HG03439 (cell line): ENCODE data around the gene RPTOR.

Source experiments
- ATAC-seq: cut with Tn5 transposase; IDR thresholded peaks from one replicate; pipeline ENCODE4 v1.9.1; 2021; ENCODE audit warnings: mild to moderate bottlenecking, moderate library complexity; ENCODE audit not compliant: unreplicated experiment

The RPTOR gene

DNA sequence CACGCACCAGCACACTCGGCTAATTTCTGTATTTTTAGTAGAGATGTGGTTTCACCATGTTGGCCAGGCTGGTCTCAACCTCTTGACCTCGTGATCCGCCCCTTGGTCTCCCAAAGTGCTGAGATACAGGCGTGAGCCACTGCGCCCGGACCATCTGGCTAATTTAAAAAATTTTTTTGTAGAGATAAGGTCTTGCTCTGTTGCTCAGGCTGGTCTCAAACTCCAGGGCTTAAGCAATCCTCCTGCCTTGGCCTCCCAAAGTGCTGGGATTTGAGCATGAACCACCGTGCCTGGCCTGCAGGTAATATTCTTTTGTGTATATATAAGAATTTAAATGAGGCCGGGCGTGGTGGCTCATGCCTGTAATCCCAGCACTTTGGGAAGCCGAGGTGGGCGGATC lies 115.0 kb downstream of the RPTOR start:
- ATAC-seq: no peak

DNA sequence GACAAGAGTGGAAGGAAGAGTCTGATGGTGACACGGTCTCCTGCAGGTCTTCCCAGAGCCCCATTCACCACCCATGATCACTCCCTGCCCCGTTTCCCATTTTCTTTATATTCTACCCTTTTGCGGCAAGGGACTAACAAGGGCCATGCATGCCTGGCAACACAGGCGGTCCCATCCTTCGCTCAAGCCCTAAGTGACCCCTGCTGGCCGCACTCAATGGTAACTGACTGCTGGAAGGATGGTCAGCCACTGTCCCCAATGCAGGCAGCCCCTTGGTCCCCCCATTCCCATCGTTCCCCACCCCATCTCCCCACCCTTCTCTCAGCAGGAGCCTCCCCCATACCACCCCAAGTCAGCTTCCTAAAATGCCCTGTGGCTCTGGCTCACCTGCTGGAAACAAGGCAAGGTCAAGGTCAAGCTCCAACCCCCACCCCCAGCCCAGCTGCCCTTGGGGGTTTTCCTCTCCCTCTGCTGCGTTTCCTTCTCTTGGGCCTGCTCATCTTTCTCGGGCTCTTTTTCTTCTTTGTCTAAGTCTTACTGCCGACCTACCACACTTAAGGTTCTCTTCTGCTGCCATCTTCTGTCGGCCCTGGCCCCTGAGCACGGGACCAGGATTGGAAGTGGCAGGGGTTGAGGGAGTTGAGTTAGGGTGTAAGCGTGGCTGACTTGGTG lies 116.0 kb downstream of the RPTOR start:
- no peak for ATAC-seq

DNA sequence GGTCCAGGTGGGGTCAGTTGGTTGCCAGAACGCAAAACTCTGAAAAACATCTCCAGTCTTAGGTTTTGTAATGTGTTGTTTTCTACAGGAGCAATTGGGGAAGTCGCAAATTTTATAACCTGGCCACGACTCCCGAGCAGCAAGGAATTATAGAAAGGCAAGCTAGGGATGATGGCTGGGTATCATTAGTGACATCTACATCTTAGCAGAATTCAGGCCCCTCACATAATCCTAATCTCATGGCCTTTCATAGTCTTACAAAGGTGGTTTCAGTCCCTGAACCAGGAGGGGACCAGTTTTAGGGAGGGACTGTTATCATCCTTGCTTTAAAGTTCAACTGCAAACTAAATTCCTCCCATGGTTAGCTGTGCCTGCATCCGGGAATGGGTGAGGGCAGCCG lies 117.9 kb downstream of the RPTOR start:
- ATAC-seq: no peak

DNA sequence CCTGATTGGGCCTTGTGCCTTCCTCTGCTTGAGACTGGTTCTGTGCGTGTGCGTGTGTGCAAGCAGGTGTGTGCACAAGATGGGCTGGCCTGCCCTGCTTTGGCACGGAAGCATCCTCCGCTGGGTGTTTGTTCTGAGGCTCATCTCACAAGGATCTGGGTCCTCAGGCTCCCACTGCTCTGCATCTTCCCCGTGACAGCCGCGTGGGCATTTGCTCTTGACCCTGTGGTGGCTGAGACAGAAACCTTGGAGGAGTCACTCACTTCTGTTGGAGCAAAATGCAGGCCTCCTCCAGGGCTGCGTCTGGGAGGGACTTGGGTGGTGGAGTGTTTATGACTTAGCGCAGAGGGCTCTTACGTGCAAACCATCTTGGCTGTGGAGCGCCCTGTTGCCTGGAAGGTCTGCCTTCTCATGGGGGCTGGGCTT lies 119.2 kb downstream of the RPTOR start:
- no peak for ATAC-seq

DNA sequence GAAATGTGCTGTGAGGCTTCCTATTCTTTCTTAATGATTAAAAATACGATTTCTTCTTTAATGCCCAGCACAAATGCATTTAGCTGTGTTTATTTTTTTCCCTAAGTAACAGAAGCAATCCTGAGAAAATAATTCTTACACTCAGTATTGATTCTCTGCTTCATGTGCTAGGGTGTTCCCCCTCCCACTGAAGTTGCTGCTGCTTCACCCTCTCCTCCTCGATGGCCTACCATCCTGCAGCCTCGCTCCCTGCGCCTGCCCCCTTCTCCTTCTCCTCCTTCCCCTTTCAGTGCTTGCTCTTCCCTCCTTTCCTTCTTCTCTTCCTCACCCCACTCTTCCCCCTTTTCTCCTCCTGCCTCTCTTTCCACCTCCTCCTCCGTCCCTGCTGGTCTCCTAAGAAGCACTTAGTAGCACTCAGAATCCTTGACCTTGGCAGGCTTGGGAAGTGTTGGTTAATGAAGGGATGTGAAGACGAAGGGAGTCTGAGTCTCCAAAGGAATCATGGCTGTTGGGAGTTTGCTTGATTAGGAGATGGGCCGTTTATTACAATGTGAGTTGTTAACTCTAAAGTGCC lies 119.7 kb downstream of the RPTOR start:
- no peak for ATAC-seq

DNA sequence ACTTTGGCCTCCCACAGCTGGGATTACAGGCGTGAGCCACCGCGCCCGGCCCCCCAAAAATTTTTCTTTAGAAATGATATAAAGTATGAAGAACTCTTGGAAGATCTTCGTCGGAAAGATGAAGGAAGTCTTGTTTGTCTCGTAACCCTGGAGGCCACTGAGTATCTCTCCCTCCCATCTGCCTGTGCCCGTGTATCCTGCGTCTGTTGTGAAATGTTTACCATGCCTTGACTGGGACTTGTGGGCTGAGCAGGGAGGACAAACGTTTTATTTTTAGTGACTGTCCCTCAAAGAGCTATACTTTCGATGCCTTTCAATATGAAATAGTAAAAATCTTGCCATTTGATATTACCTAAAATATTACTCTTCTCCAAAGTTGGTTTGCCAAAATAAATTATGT lies 121.2 kb downstream of the RPTOR start:
- no peak for ATAC-seq

DNA sequence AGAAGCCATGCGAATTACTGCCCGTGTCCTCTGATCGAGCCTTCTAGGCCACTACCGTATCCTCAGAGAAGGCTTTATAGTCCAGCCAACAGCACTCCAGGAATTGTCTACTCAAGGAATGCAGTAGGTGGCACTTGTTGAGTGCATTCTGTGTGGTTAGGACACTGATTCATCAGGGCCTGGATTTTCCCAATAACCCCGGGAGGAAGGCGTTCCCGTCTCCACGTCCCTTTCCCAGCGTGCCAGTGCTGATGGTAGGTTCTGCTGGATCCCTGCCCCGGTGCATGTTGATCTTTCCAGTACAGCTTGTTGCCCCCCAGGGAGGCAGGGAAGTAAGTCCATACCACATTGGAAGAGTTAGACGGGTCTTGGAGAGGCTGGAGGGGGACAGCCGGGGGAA lies 122.2 kb downstream of the RPTOR start:
- no peak for ATAC-seq

DNA sequence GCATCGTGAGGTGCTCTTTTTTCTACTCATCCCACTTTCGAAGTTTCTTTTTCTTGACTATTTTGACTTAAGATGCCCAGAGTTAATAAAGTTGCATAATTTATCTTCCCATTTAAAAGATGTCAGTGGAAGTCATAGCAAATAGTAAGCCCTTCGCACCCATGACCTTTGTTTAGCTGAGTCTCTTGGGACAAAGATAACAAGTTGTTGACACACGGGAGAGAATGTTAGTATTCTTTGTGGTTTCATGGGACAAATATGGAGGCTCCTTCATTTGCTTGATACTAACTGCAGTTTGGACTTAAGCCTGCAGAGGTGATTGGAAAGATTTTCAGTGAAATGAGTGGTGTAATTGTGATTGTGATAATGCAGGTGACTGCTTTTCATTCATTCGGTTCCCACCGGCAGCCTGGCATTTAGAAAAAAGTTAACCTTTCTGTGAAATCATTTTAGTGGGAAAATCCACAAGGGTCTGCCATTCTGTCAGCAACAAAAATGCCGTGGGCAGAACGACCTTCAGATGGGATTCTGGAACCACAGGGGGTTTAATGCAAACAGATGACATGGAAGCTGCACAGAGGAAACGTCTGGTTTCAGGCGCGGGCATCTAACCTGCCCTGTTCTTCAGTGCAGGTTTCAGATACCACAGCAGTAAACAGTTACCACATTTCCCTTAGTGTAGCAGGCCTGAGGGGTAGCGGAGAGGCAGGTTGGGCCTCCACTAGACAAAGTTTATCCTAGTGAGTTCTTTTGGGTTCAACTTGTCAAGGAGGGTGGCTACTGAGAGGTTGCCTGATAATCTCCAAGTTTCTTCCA lies 123.0 kb downstream of the RPTOR start:
- ATAC-seq: no peak

DNA sequence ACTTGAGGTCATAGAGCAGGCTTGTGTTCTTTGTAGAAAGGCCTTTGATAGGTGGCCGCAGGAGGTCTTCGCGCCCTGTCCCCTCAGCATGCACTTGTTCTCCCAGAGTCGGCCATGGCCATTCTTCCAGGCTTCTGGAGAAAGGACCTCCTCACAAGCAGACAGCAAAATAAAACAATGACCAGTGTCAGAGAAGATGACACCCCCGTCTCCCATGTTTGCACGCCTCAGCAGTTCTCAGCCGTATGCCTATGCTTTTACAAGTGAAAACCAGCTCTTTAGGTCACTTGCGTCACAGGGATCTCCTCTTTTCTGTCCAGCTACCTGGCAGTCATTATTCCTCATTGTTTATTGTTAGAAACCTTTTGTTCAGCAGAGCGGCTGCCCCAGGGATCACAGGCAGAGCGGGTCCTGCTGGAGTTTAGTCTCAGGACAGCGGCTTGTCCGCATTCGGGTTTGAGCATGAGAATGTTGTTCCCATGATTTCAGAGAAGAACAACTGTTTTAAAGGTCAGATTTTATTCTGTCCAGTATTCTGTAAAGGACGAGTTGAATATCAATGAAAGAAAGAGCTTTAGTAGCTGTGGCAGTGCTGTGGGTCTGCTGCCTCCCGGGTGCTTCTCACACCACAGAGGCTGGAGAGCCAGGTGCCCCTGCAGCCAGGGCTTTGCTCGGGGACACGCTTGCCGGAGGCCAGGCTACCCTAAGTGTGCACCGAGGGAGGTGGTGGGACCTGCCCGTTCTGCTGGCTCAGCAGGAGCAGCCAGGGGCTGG lies 123.9 kb downstream of the RPTOR start:
- no peak for ATAC-seq

DNA sequence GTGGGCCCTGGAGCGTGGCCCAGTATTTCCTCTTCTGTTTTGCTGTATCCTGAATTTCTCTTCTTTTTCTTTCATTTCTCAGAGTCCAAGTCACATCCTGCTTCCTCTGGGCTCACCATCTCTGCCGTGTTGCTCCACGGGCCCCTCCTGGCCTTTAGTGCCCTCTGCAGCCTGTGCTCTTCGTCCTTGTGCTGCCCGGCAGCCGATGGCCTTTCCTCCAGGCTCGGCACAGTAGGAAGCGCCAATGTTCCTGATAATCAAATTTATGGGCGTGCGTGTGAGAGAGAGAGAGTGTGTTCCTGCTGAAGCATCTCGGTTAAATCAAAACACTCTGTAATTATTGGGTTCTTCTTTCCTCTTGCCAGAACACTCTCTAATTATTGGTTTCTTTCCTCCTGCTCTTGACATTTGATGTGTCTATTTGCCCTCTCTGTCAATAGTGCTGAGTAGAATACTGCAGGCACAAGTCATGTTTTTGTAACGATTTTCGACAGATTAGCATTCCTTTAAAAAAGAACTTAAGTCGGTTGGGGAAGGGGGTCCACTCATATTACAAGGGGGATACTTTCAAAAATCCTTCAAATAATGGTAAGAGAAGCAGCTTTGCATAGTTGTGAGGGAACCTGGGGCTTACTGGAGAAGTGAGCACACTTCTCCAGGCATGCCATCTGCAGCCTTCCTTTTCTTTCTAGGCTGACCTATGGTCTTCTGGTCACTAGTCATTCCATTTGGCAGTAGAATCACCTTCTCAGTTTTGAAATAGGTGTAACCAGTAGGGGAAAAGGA lies 126.6 kb downstream of the RPTOR start:
- ATAC-seq: no peak

DNA sequence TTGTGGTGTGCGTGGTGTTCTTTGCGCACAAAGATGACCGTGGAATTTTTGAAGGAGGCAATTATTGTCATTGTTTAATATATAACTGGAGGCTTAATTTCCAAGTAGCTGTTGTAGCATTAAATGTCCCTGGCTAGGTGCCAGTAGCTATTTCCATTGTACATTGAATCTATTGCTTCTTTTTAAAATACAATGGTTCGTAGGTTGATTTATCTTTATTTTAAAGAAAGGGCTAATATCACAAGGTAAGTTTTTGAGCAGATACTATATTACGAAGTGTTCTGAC lies 127.1 kb downstream of the RPTOR start:
- ATAC-seq: no peak

DNA sequence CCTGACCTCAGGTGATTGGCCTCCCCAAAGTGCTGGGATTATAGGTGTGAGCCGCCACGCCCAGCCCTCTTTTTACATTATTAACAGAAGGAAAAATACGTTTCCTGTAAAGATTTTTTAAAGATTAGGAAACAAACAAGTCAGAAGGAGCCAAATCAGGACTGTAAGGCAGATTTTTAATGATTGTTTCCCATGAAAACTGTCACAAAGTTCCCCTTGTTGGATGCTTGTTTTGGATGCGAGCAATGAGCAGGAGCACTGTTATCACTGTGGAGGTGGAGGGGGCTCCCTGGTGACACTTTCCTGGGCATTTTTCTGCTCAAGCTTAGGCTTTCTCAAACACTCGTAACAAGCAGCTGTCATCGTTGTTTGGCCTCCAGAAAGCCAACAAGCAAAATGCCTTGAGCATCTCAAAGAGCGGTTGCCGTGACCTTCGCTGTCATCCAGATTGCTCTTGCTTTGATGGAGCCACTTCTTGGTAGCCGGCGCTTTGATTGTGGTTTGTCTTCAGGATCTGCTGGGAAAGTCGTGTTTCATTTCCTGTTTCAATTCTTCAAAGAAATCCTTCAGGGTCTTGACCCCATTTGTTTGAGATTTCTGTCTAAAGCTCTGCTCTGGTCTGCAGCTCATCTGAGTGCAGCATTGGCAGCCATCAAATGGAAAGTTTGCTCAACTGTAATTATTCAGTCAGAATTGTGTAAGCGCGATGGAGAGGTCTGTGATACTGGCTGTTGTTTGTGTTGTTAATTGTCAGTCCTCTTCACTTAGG lies 128.7 kb downstream of the RPTOR start:
- ATAC-seq: no peak

DNA sequence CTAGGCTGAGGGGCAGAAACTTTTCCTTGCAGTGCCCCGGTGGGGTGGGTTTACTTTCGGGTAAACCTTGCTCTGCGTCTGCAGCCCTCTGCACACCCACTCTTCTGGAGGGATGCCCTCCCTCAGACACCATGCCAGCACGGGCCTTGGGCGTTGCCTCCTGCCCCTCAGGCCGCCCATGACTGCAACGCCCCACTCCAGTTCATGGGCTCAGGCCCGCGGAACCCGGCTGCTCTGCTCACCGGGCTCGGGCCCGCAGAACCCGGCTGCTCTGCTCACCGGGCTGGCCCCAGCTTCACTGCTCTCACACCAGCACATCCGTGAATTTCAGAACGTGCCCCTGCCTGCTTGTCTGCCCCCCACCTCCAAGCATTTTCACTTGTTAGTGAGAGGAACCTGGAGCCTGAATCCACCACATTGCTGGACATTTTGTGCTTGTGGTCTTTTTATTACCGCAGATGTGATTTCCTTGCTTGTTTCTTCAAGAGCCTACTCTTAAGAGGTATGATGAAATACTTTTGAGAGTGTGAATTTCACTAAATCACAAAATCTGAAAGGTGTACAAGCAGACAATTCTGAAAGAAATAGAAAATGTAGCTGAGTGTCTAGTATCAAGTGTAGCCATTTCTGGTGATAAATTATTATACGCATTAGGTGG lies 130.9 kb downstream of the RPTOR start:
- ATAC-seq: no peak

DNA sequence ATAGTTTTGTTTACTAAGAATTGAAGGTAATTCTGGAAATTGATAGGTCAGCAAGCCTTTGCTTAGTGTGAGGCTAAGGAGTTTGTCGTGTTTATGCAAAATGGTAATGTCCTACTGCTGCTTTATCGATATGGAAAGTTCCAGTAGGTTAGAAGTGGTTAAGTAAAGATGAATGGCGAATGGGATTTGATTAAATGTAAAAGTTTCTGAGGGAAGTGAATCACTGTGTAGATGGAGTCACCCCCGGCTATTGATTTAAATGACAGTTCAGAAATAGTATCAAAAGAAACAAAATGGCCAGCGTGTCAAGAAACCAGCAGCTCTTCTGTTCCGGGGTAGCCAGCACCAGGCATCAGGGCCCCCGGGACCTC lies 131.4 kb downstream of the RPTOR start:
- ATAC-seq: no peak

DNA sequence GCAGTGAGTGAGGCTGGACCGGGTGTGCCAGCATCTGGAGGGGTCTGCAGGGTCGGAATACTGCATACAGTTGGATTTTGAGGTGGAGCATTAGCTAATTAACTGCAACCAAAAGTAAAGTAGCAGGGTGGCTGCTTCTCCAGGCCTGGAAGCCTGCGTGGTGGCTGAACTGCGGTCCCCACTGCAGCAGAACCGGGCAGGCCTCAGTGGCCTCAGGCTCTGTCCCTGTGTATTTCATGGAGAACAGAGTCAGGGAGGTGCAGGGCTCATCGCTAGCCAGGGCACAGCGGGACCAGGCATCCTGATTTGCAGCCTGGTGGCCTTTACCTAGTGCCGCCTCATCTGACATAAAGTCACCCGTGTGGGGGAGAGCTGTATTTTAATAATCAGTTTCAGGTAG lies 131.9 kb downstream of the RPTOR start:
- ATAC-seq: no peak

DNA sequence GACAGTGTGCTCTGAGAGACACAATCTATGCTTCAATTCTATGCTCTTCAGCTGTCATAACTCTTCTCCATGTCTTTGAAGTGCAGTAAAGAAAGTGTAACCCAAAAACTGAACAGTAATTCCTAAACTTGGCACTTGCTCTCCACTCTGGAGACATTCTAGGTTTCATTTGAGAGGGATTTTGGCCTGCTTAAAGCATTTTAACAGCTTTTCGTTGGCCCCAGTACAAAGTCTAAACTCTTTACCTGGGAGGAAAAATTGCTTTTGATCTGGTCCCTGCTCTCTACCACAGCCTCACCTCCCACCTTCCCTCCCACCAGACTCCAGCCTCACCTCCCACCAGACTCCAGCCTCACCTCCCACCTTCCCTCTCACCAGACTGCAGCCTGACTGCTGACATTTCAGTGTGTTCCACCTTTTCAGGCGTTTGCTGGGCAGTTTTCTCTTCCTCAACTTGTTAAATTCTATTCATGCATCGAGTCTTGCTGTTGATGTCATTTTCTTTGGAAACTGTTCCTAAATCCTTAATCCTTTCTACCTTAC lies 132.6 kb downstream of the RPTOR start:
- ATAC-seq: no peak

DNA sequence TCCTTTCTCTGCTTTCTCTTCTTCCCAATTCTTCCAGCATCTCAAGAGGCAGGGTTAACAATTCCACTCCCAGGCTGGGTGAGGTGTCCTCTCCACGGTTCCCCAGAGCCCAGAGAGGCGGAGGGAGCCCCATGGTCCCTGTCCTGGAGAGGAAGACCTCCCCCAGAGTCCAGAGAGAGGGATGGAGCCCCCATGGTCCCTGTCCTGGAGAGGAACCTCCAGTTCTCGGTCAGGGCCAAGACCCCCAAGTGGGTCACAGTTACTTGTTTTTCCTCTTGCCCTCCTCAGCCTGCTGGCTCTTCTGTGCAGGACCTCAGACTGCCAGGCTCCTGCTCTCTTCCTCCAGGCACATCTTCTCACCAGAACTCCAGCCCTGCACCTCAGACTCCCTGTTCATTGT lies 135.2 kb downstream of the RPTOR start:
- no peak for ATAC-seq

DNA sequence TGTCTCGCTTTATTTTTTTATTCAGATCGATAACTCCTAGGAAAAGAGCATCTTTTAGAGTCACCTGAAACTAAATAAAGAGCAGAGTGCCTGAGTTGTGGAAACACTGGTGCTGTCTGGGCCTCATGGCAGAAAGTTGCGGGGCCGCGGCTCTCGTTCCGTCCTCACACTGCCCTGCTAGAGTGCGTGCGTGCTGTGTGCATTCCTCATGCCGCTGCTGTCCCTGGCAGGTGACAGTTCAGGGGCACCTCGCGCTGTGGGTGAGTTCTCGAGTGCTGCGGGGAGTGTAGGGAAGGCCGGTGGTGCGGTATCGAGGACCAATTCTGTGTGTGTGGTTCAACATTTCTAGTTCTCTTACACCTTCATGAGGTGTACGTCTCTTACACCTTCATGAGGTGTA lies 136.6 kb downstream of the RPTOR start:
- ATAC-seq: no peak

DNA sequence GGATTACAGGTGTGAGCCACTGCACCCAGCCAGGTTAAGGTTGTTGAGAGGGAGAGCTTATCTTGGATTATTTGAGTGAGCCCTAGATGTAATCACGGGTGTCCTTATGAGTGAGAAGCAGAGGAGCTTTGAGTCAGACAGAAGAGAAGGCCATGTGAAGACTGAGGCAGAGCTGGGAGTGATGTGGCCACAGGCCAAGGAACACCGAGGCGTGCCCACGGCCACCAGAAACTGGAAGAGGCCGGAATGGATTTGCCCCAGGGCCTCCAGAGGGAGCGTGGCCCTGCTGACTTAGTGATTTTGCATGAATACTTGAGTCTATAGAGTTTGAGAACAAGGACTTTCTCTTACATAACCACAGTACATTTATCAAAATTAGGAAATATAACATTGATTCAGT lies 137.7 kb downstream of the RPTOR start:
- ATAC-seq: no peak
